ENCODE results near the gene APC.

- TF ChIP-seq CTCF (IDR thresholded peaks at IDR 0.05) = no peak
- TF ChIP-seq POLR2A (IDR thresholded peaks at IDR 0.05) = no peak
Measured at GRCh38 chr5:112742424-112742823, 4.7 kb downstream of the APC start.
